ENCODE data around the gene GSE1. TPM values are rescaled to one million over a fixed set of nuclear protein-coding genes. Genes with fewer than 3 reads are reported as not detected.

Gene GSE1
- total and polyA plus RNA-seq, 4 donors, result 20.3 to 40.6 (median 30.7) TPM

GRCh38 chr16:85610446-85611193, 2.5 kb upstream of the GSE1 start:
- Histone ChIP-seq H3K27me3 (ENCODE audit: control insufficient read depth, insufficient read depth, low read length) (peaks cover 17% of the 10 kb centered on the region), H3K4me3 (ENCODE audit: low read depth, low read length) (no peak overlapping the region), H3K9me3 (ENCODE audit: control insufficient read depth, insufficient read depth, low read length) (no peaks in the 10 kb centered on the region), H3K36me3 (ENCODE audit: control insufficient read depth, insufficient read depth, low read length) (no peaks in the 10 kb centered on the region), H3K4me1 (ENCODE audit: control insufficient read depth, insufficient read depth, low read length) (peaks cover 81% of the 10 kb centered on the region), H3K27ac (ENCODE audit: low read depth, low read length) (peak overlapping the region; percentile 29)
- DNase-seq (ENCODE audit: low read depth in 4 of 6, low spot score in 6 of 6), result peak; percentile 69 to 95 (median 78)
- 3% methylated on average over 30 of the region's 39 CpGs for WGBS (ENCODE audit: insufficient coverage)

GRCh38 chr16:85611194-85611443, 2.0 kb upstream of the GSE1 start:
- Histone ChIP-seq H3K36me3 (ENCODE audit: control insufficient read depth, insufficient read depth, low read length) (no peaks in the 10 kb centered on the region), H3K27me3 (ENCODE audit: control insufficient read depth, insufficient read depth, low read length) (peaks cover 17% of the 10 kb centered on the region), H3K4me3 (ENCODE audit: low read depth, low read length) (peak overlapping the region; percentile 40), H3K9me3 (ENCODE audit: control insufficient read depth, insufficient read depth, low read length) (no peaks in the 10 kb centered on the region), H3K4me1 (ENCODE audit: control insufficient read depth, insufficient read depth, low read length) (peaks cover 81% of the 10 kb centered on the region), H3K27ac (ENCODE audit: low read depth, low read length) (no peak overlapping the region)
- WGBS (ENCODE audit: insufficient coverage), result under 1% methylated on average over 14 of the region's 21 CpGs
- DNase-seq (ENCODE audit: low read depth in 4 of 6, low spot score in 6 of 6), result no peak

- WGBS (ENCODE audit: insufficient coverage), result under 1% methylated on average over 75 of the region's 84 CpGs
- peak in 3 of 6 donors; percentile 50 to 96 (median 91) for DNase-seq (ENCODE audit: low read depth in 4 of 6, low spot score in 6 of 6)
- Histone ChIP-seq H3K36me3 (ENCODE audit: control insufficient read depth, insufficient read depth, low read length) (no peaks in the 10 kb centered on the region), H3K4me3 (ENCODE audit: low read depth, low read length) (peak overlapping the region; percentile 40), H3K9me3 (ENCODE audit: control insufficient read depth, insufficient read depth, low read length) (no peaks in the 10 kb centered on the region), H3K27ac (ENCODE audit: low read depth, low read length) (no peak overlapping the region), H3K4me1 (ENCODE audit: control insufficient read depth, insufficient read depth, low read length) (peaks cover 81% of the 10 kb centered on the region), H3K27me3 (ENCODE audit: control insufficient read depth, insufficient read depth, low read length) (peaks cover 17% of the 10 kb centered on the region)
Measured at GRCh38 chr16:85611444-85612190, 1.5 kb upstream of the GSE1 start.

GRCh38 chr16:85612191-85612800, 826 bp upstream of the GSE1 start:
- no peak for DNase-seq (ENCODE audit: low read depth in 4 of 6, low spot score in 6 of 6)
- H3K9me3 ChIP-seq (ENCODE audit: control insufficient read depth, insufficient read depth, low read length), result no peaks in the 10 kb centered on the region
- H3K27me3 ChIP-seq (ENCODE audit: control insufficient read depth, insufficient read depth, low read length), result peaks cover 17% of the 10 kb centered on the region
- H3K27ac ChIP-seq (ENCODE audit: low read depth, low read length), result no peak overlapping the region
- peaks cover 81% of the 10 kb centered on the region for H3K4me1 ChIP-seq (ENCODE audit: control insufficient read depth, insufficient read depth, low read length)
- peak overlapping the region; percentile 9 for H3K4me3 ChIP-seq (ENCODE audit: low read depth, low read length)
- WGBS (ENCODE audit: insufficient coverage), result 7% methylated on average over 22 of the region's 38 CpGs
- no peaks in the 10 kb centered on the region for H3K36me3 ChIP-seq (ENCODE audit: control insufficient read depth, insufficient read depth, low read length)

GRCh38 chr16:85613604-85614337, 649 bp downstream of the GSE1 start:
- H3K27ac ChIP-seq (ENCODE audit: low read depth, low read length), result no peak overlapping the region
- under 1% methylated on average over 33 of the region's 67 CpGs for WGBS (ENCODE audit: insufficient coverage)

GRCh38 chr16:85614338-85615013, 1.4 kb downstream of the GSE1 start:
- Histone ChIP-seq H3K27ac (ENCODE audit: low read depth, low read length) (no peak overlapping the region), H3K36me3 (ENCODE audit: control insufficient read depth, insufficient read depth, low read length) (peaks cover 3% of the 10 kb centered on the region), H3K4me3 (ENCODE audit: low read depth, low read length) (no peak overlapping the region), H3K27me3 (ENCODE audit: control insufficient read depth, insufficient read depth, low read length) (peaks cover 17% of the 10 kb centered on the region), H3K9me3 (ENCODE audit: control insufficient read depth, insufficient read depth, low read length) (no peaks in the 10 kb centered on the region), H3K4me1 (ENCODE audit: control insufficient read depth, insufficient read depth, low read length) (peaks cover 78% of the 10 kb centered on the region)
- DNase-seq (ENCODE audit: low read depth in 4 of 6, low spot score in 6 of 6), result peak in 2 of 6 donors; percentile 47 to 57
- WGBS (ENCODE audit: insufficient coverage), result 24% methylated on average over 29 of the region's 41 CpGs

More at GRCh38 chr16:85613604-85614337, 649 bp downstream of the GSE1 start:
- H3K27me3 ChIP-seq (ENCODE audit: control insufficient read depth, insufficient read depth, low read length), result peaks cover 17% of the 10 kb centered on the region
- H3K36me3 ChIP-seq (ENCODE audit: control insufficient read depth, insufficient read depth, low read length), result peaks cover 3% of the 10 kb centered on the region
- no peaks in the 10 kb centered on the region for H3K9me3 ChIP-seq (ENCODE audit: control insufficient read depth, insufficient read depth, low read length)
- H3K4me1 ChIP-seq (ENCODE audit: control insufficient read depth, insufficient read depth, low read length), result peaks cover 72% of the 10 kb centered on the region
- peak overlapping the region; percentile 42 for H3K4me3 ChIP-seq (ENCODE audit: low read depth, low read length)
- peak in 2 of 6 donors; percentile 81 to 86 for DNase-seq (ENCODE audit: low read depth in 4 of 6, low spot score in 6 of 6)

GRCh38 chr16:85615014-85615851, 2.1 kb downstream of the GSE1 start:
- Histone ChIP-seq H3K9me3 (ENCODE audit: control insufficient read depth, insufficient read depth, low read length) (no peaks in the 10 kb centered on the region), H3K27ac (ENCODE audit: low read depth, low read length) (peak overlapping the region; percentile 3), H3K4me3 (ENCODE audit: low read depth, low read length) (no peak overlapping the region), H3K27me3 (ENCODE audit: control insufficient read depth, insufficient read depth, low read length) (peaks cover 17% of the 10 kb centered on the region), H3K4me1 (ENCODE audit: control insufficient read depth, insufficient read depth, low read length) (peaks cover 78% of the 10 kb centered on the region), H3K36me3 (ENCODE audit: control insufficient read depth, insufficient read depth, low read length) (peaks cover 3% of the 10 kb centered on the region)
- DNase-seq (ENCODE audit: low read depth in 4 of 6, low spot score in 6 of 6), result no peak
- 38% methylated on average over 38 of the region's 39 CpGs for WGBS (ENCODE audit: insufficient coverage)

GRCh38 chr16:85615852-85616606, 2.9 kb downstream of the GSE1 start:
- DNase-seq (ENCODE audit: low read depth in 4 of 6, low spot score in 6 of 6), result peak in 2 of 6 donors; percentile 86 to 88
- Histone ChIP-seq H3K36me3 (ENCODE audit: control insufficient read depth, insufficient read depth, low read length) (peaks cover 9% of the 10 kb centered on the region), H3K4me1 (ENCODE audit: control insufficient read depth, insufficient read depth, low read length) (peaks cover 73% of the 10 kb centered on the region), H3K4me3 (ENCODE audit: low read depth, low read length) (no peak overlapping the region), H3K27ac (ENCODE audit: low read depth, low read length) (peak overlapping the region; percentile 36), H3K9me3 (ENCODE audit: control insufficient read depth, insufficient read depth, low read length) (no peaks in the 10 kb centered on the region), H3K27me3 (ENCODE audit: control insufficient read depth, insufficient read depth, low read length) (peaks cover 17% of the 10 kb centered on the region)
- 18% methylated on average over 21 of the region's 21 CpGs for WGBS (ENCODE audit: insufficient coverage)
